GM12878 (cell line): ENCODE measurements around the gene DDX54. TPM values are rescaled to one million over a fixed set of nuclear protein-coding genes. Genes with fewer than 3 reads are reported as not detected.
A peak's percentile ranks its signal among the peaks of the same experiment; 100 is the strongest.

Experiments used
- ASH2L ChIP-seq: fragments of 300-600, 200-600 bp; sonication (generic); IDR thresholded peaks from 2 replicates; pipeline ENCODE4 v1.6.1; 2017; ENCODE audit warnings: low read depth, mild to moderate bottlenecking, borderline replicate concordance
- MEF2B ChIP-seq: fragments of 450-650 bp; IDR thresholded peaks from 2 replicates; pipeline ENCODE4 v1.6.1; 2018; ENCODE audit warnings: mild to moderate bottlenecking, moderate library complexity; ENCODE audit not compliant: partially characterized antibody, poor library complexity, severe bottlenecking
- NR2C2 ChIP-seq: IDR thresholded peaks from 2 replicates; pipeline ENCODE4 v1.6.1; 2011; ENCODE audit warnings: borderline replicate concordance, low read depth; ENCODE audit not compliant: control insufficient read depth, insufficient read length
- RAD51 ChIP-seq: fragments of 450-650 bp; IDR thresholded peaks from 2 replicates; pipeline ENCODE4 v1.6.1; 2016; ENCODE audit warnings: moderate library complexity, mild to moderate bottlenecking, inconsistent platforms
- SUPT20H ChIP-seq: IDR thresholded peaks from 2 replicates; pipeline ENCODE4 v1.6.1; 2011; ENCODE audit warnings: low read depth, mild to moderate bottlenecking, low read length, moderate library complexity, borderline replicate concordance; ENCODE audit not compliant: control insufficient read depth
- ZSCAN29 ChIP-seq: fragments of 450-650 bp; IDR thresholded peaks from 2 replicates; pipeline ENCODE4 v1.6.1; 2017; ENCODE audit warnings: mild to moderate bottlenecking, moderate library complexity
- polyA plus RNA-seq, 11 experiments: library from polyadenylated mRNA; depleted of rRNA in 4 of 11; unstranded in 6 of 11; stranded (reverse) in 5 of 11; fragments of >200 nt; fragmentation: Nextera tagmentation in 4 of 11; fragmentation: Illumina TruSeq in 1 of 11; extraction: Ambion mirVana in 4 of 11; extraction: Trizol in 1 of 11; gene quantifications; 1 replicate in 1 of 11; 2 replicates in 10 of 11; pipeline versions ENCODE4 v1.2.1 to v1.2.3, GENCODE V29; 2011 to 2016; ENCODE audit warnings: inconsistent platforms in 2 of 11, missing spikeins in 2 of 11, low read depth in 1 of 11
- total RNA-seq, 4 experiments: library from RNA; depleted of rRNA in 3 of 4; stranded (reverse); fragments of >200 nt in 3 of 4; fragmentation: Illumina TruSeq in 1 of 4; extraction: Trizol in 1 of 4; gene quantifications; 2 replicates each; pipeline versions ENCODE4 v1.2.1 to v1.2.3, GENCODE V29; 2013 to 2021
- TF ChIP-seq, protein P1 (sequence below): fragments of 450-650 bp; IDR thresholded peaks from 2 replicates; pipeline ENCODE4 v1.6.1; 2017; ENCODE audit warnings: mild to moderate bottlenecking
- TF ChIP-seq, protein P2 (sequence below): fragments of 450-650 bp; IDR thresholded peaks from 2 replicates; pipeline ENCODE4 v1.6.1; 2016; ENCODE audit warnings: mild to moderate bottlenecking, moderate library complexity, borderline replicate concordance
- TF ChIP-seq, protein P3 (sequence below): fragments of 450-650 bp; formaldehyde crosslinking; IDR thresholded peaks from 2 replicates; pipeline ENCODE4 v1.4.0; 2020; ENCODE audit warnings: mild to moderate bottlenecking, moderate library complexity

DDX54 gene
- total and polyA plus RNA-seq, 10 of the 15 experiments (the other 5 are each of a cell fraction or from before 2014, with no cell fraction given) = 1.9 to 115 (median 56.3) TPM

DNA sequence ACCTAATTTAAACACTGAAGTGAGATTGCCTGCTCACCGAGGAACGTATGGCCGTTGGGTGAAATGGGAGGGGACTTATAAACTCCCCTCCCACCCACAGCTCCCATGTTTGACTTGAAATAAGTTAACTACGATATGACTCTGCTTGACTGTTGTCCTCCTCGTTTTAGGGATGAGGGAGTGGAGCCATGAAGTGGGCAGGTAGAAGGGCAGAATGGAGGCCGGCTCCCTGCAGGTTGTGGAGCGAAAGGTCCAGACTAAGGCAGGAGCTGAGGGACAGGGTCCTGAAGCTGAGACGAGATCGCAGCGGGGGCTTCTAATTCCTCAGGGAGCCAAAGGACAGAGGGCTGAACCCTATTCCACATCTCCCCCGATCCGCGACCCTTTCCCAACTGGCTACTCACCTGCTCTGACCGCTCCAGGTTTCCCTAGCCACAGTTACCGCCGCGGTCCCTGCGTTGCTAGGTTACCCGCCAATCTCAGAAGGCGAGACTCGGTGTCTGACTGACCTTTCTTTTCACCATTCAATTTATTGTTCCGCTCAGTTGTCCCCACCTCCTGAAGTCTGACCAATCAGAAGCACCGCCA lies 35.4 kb upstream of the DDX54 start (continued):
- TF ChIP-seq SUPT20H (no peak), ASH2L (no peak; the same call in 1 of the 2 replicates), MEF2B (no peak), NR2C2 (no peak), RAD51 (no peak), ZSCAN29 (no peak)
- TF ChIP-seq, protein P1, sequence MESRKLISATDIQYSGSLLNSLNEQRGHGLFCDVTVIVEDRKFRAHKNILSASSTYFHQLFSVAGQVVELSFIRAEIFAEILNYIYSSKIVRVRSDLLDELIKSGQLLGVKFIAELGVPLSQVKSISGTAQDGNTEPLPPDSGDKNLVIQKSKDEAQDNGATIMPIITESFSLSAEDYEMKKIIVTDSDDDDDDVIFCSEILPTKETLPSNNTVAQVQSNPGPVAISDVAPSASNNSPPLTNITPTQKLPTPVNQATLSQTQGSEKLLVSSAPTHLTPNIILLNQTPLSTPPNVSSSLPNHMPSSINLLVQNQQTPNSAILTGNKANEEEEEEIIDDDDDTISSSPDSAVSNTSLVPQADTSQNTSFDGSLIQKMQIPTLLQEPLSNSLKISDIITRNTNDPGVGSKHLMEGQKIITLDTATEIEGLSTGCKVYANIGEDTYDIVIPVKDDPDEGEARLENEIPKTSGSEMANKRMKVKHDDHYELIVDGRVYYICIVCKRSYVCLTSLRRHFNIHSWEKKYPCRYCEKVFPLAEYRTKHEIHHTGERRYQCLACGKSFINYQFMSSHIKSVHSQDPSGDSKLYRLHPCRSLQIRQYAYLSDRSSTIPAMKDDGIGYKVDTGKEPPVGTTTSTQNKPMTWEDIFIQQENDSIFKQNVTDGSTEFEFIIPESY = no peak
- TF ChIP-seq, protein P2, sequence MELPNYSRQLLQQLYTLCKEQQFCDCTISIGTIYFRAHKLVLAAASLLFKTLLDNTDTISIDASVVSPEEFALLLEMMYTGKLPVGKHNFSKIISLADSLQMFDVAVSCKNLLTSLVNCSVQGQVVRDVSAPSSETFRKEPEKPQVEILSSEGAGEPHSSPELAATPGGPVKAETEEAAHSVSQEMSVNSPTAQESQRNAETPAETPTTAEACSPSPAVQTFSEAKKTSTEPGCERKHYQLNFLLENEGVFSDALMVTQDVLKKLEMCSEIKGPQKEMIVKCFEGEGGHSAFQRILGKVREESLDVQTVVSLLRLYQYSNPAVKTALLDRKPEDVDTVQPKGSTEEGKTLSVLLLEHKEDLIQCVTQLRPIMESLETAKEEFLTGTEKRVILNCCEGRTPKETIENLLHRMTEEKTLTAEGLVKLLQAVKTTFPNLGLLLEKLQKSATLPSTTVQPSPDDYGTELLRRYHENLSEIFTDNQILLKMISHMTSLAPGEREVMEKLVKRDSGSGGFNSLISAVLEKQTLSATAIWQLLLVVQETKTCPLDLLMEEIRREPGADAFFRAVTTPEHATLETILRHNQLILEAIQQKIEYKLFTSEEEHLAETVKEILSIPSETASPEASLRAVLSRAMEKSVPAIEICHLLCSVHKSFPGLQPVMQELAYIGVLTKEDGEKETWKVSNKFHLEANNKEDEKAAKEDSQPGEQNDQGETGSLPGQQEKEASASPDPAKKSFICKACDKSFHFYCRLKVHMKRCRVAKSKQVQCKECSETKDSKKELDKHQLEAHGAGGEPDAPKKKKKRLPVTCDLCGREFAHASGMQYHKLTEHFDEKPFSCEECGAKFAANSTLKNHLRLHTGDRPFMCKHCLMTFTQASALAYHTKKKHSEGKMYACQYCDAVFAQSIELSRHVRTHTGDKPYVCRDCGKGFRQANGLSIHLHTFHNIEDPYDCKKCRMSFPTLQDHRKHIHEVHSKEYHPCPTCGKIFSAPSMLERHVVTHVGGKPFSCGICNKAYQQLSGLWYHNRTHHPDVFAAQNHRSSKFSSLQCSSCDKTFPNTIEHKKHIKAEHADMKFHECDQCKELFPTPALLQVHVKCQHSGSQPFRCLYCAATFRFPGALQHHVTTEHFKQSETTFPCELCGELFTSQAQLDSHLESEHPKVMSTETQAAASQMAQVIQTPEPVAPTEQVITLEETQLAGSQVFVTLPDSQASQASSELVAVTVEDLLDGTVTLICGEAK = peak; percentile 44; the same call in 1 of the 2 replicates
- TF ChIP-seq, protein P3, sequence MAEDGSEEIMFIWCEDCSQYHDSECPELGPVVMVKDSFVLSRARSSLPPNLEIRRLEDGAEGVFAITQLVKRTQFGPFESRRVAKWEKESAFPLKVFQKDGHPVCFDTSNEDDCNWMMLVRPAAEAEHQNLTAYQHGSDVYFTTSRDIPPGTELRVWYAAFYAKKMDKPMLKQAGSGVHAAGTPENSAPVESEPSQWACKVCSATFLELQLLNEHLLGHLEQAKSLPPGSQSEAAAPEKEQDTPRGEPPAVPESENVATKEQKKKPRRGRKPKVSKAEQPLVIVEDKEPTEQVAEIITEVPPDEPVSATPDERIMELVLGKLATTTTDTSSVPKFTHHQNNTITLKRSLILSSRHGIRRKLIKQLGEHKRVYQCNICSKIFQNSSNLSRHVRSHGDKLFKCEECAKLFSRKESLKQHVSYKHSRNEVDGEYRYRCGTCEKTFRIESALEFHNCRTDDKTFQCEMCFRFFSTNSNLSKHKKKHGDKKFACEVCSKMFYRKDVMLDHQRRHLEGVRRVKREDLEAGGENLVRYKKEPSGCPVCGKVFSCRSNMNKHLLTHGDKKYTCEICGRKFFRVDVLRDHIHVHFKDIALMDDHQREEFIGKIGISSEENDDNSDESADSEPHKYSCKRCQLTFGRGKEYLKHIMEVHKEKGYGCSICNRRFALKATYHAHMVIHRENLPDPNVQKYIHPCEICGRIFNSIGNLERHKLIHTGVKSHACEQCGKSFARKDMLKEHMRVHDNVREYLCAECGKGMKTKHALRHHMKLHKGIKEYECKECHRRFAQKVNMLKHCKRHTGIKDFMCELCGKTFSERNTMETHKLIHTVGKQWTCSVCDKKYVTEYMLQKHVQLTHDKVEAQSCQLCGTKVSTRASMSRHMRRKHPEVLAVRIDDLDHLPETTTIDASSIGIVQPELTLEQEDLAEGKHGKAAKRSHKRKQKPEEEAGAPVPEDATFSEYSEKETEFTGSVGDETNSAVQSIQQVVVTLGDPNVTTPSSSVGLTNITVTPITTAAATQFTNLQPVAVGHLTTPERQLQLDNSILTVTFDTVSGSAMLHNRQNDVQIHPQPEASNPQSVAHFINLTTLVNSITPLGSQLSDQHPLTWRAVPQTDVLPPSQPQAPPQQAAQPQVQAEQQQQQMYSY (CRISPR knock-in tag) = no peak
